ENCODE results near the gene CCNY.

CCNY gene

DNA sequence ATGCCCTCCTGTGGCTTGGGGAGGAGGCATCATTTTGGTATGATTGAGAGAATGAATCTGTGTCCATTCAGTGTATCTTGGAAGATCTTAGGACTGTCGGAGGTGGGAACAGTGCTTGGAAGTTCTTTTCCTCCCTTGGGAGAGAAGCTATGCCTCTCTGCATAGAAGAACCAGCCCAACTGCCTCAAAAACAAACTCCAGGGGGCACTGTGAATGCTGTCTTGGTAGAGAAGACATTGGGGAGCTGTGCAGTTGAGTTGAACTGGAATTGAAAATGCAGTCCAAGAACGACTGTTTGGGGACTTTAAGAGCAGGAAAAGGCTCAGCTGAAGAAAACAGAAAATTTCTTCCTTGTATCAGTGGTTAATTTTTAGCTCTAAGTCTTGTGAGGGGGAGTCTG is 263.9 kb downstream of the CCNY start:
- DNase-seq = no peak

DNA sequence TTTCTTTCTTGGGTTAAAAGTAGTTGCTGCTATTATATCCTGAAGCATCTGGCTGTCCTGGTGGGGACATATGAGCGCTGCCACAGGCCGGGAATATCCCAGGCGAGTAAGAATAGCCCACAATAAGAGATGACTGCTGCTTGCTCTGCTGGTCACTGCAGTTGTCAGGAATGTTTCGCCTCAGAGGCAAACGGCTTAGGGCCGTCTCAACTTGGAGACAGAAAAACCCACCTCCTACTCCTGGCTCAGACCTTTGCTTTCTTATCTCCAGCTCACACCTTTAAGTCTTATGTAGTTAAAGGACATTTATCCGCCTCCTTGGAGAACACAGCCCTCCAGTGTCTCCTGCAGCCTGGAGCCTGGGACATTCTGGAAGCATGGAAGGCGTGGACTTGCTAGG is 268.9 kb downstream of the CCNY start, which contains the start of gene GJD4:
TSS of gene GJD4 (plus strand) at position 151 of the 400 bp plus-strand sequence. CDS start at position 378, 227 bp downstream.
- DNase-seq = no peak

DNA sequence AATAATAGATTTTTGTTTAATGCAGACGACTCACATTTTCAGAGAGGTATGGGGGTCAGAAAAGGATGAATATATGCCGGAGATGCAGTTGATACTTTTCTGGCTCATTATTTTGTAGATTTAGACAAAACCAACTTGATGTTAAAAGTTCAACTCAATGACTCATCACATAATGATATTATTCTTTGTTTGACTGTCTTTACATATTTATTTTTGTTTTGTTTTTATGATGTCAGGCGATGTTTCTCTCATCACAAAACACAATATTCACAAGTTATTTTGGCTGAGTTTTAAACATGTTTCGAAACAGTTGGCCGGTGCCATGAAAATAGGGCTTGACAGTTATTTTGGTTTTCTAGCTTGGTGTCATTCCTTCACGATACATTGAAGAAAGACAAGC is 270.1 kb downstream of the CCNY start:
- no peak for DNase-seq

DNA sequence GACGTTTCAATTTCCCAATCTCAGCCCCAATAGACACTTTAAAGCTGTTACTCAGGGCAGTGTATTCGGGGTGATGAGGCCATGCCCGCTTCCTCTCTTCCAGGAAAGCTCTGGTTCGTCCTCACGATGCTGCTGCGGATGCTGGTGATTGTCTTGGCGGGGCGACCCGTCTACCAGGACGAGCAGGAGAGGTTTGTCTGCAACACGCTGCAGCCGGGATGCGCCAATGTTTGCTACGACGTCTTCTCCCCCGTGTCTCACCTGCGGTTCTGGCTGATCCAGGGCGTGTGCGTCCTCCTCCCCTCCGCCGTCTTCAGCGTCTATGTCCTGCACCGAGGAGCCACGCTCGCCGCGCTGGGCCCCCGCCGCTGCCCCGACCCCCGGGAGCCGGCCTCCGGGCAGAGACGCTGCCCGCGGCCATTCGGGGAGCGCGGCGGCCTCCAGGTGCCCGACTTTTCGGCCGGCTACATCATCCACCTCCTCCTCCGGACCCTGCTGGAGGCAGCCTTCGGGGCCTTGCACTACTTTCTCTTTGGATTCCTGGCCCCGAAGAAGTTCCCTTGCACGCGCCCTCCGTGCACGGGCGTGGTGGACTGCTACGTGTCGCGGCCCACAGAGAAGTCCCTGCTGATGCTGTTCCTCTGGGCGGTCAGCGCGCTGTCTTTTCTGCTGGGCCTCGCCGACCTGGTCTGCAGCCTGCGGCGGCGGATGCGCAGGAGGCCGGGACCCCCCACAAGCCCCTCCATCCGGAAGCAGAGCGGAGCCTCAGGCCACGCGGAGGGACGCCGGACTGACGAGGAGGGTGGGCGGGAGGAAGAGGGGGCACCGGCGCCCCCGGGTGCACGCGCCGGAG is 271.4 kb downstream of the CCNY start:
- DNase-seq = no peak

DNA sequence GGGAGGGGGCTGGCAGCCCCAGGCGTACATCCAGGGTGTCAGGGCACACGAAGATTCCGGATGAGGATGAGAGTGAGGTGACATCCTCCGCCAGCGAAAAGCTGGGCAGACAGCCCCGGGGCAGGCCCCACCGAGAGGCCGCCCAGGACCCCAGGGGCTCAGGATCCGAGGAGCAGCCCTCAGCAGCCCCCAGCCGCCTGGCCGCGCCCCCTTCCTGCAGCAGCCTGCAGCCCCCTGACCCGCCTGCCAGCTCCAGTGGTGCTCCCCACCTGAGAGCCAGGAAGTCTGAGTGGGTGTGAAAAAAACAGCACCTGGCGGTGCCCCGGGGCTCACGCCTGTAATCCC is 272.0 kb downstream of the CCNY start:
- no peak for DNase-seq

- no peak for DNase-seq
Measured at GRCh38 chr10:35611750-35612149, 275.4 kb downstream of the CCNY start.

DNA sequence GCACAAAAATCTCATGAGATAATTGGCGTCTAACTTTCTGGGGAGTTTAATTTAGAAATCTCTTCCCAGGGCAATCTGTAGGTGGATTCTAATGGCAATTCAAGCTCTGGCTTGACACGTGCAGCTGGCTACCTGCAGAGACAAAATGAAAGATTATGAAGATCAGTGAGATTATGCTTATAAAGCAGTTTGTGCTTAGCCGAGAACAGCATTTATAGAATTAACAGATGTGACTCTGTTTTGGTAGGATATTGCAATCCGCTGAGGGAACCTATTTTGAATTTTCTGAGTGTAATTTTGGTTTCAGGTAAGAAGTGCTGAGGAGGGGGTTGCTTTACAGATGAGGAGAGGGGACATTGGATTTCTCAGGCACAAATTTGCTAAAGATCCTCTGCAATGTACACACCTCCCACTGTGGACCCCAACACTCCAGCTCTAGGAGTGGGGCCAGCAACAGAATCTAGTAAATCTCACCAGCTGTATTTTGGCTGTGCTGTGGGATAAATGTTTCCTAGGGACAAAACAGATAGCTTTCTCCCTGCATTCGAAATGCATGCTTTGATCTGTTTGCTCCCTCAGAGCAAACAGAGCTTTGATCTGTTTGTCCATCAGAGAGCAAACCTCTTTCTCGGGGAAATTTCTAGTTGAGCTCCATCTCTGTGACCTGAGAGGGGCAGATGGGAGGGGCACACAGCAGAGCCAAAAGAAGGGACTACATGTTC is 276.2 kb downstream of the CCNY start:
- DNase-seq = no peak

DNA sequence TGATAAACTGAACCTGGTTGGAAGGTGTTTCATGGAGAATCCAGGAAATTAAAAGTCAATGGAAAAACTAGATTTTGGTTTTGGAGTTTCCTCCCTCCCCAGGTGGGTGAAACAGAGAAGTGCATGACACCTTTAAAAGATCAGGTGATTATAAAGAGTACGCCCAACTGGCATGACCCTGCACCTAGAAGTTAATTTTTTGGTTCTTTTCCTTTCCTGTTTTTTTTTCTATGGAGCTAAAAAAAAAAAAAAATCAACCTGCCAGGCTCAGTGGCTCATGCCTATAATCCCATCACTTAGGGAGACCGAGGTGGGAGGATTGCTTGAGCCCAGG is 276.8 kb downstream of the CCNY start:
- DNase-seq = no peak

GRCh38 chr10:35613597-35614226 is 277.4 kb downstream of the CCNY start:
- peak; percentile 10 for DNase-seq

GRCh38 chr10:35614312-35614711 is 278.0 kb downstream of the CCNY start:
- no peak for DNase-seq

All from hematopoietic multipotent progenitor cell treated with erythropoietin and hydrocortisone succinate and interleukin-3 and kit ligand, for 6 days (in vitro differentiated cells).